HepG2 (cell line): ENCODE results near the gene TTC28. TPM values are rescaled to one million over a fixed set of nuclear protein-coding genes. Genes with fewer than 3 reads are reported as not detected.

ENCODE experiments used
- ATAC-seq: fragments of 200-7000 bp; cut with Tn5 transposase; 3 replicates; pipeline ENCODE4 v1.9.1; 2020; ENCODE audit warnings: mild to moderate bottlenecking, moderate library complexity
- BruUV-seq: library from RNA; stranded (reverse); fragments of 400-500 nt; replicated peaks from 2 replicates; lab custom pipeline; 2021; lab: Mats Ljungman, UMichigan
- CTCF ChIA-PET: fragments of 300-600 bp; formaldehyde crosslinking; extraction: SDS; loops from one replicate; lab custom pipeline; 2021; ENCODE audit warnings: low total read pairs, inconsistent platforms, low intra/inter-chr PET ratio; lab: Yijun Ruan, JAX
- POLR2A ChIA-PET: fragments of 350-600 bp; sonication (Branson Sonifier 250); formaldehyde crosslinking; loops from one replicate; lab custom pipeline; 2020; ENCODE audit warnings: antibody characterized with exemption, inconsistent platforms; lab: Yijun Ruan, JAX
- DNase-seq: peaks from one replicate; pipeline ENCODE4 v3.0.0-alpha.2; 2015; ENCODE audit warnings: low spot score
- FAIRE-seq: peaks from 3 replicates; lab custom pipeline; 2011; peaks lifted over from hg19 to GRCh38; lab: Jason Lieb, UNC
- H2AFZ ChIP-seq: one replicate; pipeline ENCODE4 v1.6.1; 2011; ENCODE audit warnings: low read length, inconsistent platforms
- H3K27ac ChIP-seq: fragments of 300-600 bp; 3 replicates; pipeline ENCODE4 v1.8.0; 2011; ENCODE audit warnings: mixed run types, mild to moderate bottlenecking, mixed read lengths, low read length, inconsistent platforms; ENCODE audit not compliant: insufficient read depth; ENCODE audit errors: extremely low read length
- H3K27me3 ChIP-seq, 2 experiments: fragments of 200-600 bp in 1 of 2; 2 replicates in 1 of 2; 3 replicates in 1 of 2; pipeline versions ENCODE4 v1.6.0 to v1.8.0; 2011; ENCODE audit warnings: low read length in 2 of 2, mild to moderate bottlenecking in 2 of 2, moderate library complexity in 2 of 2, inconsistent platforms in 1 of 2; ENCODE audit not compliant: insufficient read depth in 2 of 2, control insufficient read depth in 1 of 2
- H3K36me3 ChIP-seq, 2 experiments: fragments of 200-600 bp in 1 of 2; replicated peaks in 1 of 2; 2 replicates in 1 of 2; 3 replicates in 1 of 2; pipeline versions ENCODE4 v1.5.1 to v1.8.0; 2011; ENCODE audit warnings: low read length in 2 of 2, inconsistent platforms in 1 of 2; ENCODE audit not compliant: insufficient read depth in 2 of 2, control insufficient read depth in 1 of 2
- H3K4me1 ChIP-seq: 2 replicates; pipeline ENCODE4 v1.5.1; 2012; ENCODE audit warnings: low read length, inconsistent platforms; ENCODE audit not compliant: insufficient read depth
- H3K4me2 ChIP-seq: 2 replicates; pipeline ENCODE4 v1.6.0; 2011; ENCODE audit warnings: low read depth, low read length, inconsistent platforms
- H3K4me3 ChIP-seq, 3 experiments: fragments of 200-600 bp in 1 of 3; sonication (generic), shearing (Covaris generic) in 1 of 3; replicated peaks in 1 of 3; 2 replicates each; pipeline ENCODE4 v1.5.1; 2011 to 2016; ENCODE audit warnings: low read length in 3 of 3, inconsistent platforms in 2 of 3, low read depth in 2 of 3, mild to moderate bottlenecking in 2 of 3, control low read depth in 1 of 3, mixed read lengths in 1 of 3; ENCODE audit not compliant: insufficient read depth in 1 of 3
- H3K79me2 ChIP-seq: one replicate; pipeline ENCODE4 v1.6.1; 2011; ENCODE audit warnings: low read length, inconsistent platforms; ENCODE audit not compliant: insufficient read depth
- H3K9ac ChIP-seq: 2 replicates; pipeline ENCODE4 v1.6.0; 2011; ENCODE audit warnings: mild to moderate bottlenecking, low read depth, low read length, inconsistent platforms; ENCODE audit not compliant: insufficient read depth
- H3K9me3 ChIP-seq: 2 replicates; pipeline ENCODE4 v1.5.1; 2012; ENCODE audit warnings: mild to moderate bottlenecking, low read length
- H4K20me1 ChIP-seq: 2 replicates; pipeline ENCODE4 v1.6.0; 2011; ENCODE audit warnings: inconsistent platforms, mild to moderate bottlenecking, low read length, moderate library complexity; ENCODE audit not compliant: insufficient read depth
- RERE ChIP-seq: IDR thresholded peaks from 2 replicates; pipeline ENCODE4 v1.6.1; 2016; ENCODE audit warnings: low read depth, missing genetic modification reagents, missing compliant biosample characterization
- ZNF496 ChIP-seq: sonication (generic); formaldehyde crosslinking; IDR thresholded peaks from 2 replicates; pipeline ENCODE4 v1.8.1; 2023; ENCODE audit warnings: mild to moderate bottlenecking, moderate library complexity, missing genetic modification reagents; ENCODE audit not compliant: insufficient replicate concordance
- ZNF850 ChIP-seq: sonication (generic); formaldehyde crosslinking; conservative IDR thresholded peaks from 2 replicates; pipeline ENCODE4 v1.9.0; 2021; ENCODE audit warnings: mild to moderate bottlenecking, missing genetic modification reagents
- in situ Hi-C: cut with HindIII; loops from 2 replicates; pipeline ENCODE4 v1.10.0; 2017; ENCODE audit warnings: low pct_unique_long_range_greater_than_20kb; ENCODE audit not compliant: extremely low pct_ligation_motif_present
- intact Hi-C: fragments of 100-400 bp; cut with micrococcal nuclease; formaldehyde crosslinking; loops from one replicate; pipeline ENCODE4 v1.10.0; 2022; ENCODE audit not compliant: unreplicated experiment
- polyA plus RNA-seq, 8 experiments: library from polyadenylated mRNA; depleted of rRNA in 3 of 8; stranded (reverse) in 7 of 8; unstranded in 1 of 8; fragments of >200 nt; fragmentation: Illumina TruSeq in 4 of 8; extraction: Trizol in 4 of 8; gene quantifications; 2 replicates each; pipeline versions ENCODE4 v1.2.1 to v1.2.3, GENCODE V29; 2011 to 2016; ENCODE audit warnings: low read depth in 4 of 8, missing spikeins in 1 of 8, mixed read lengths in 1 of 8; ENCODE audit not compliant: insufficient read depth in 1 of 8
- total RNA-seq, 5 experiments: library from RNA; depleted of rRNA; stranded (reverse); fragments of >200 nt; fragmentation: Illumina TruSeq; extraction: Trizol; gene quantifications; 2 replicates each; pipeline ENCODE4 v1.2.3, GENCODE V29; 2016; ENCODE audit warnings: low read depth in 1 of 5

The TTC28 gene
- total and polyA plus RNA-seq, 2 of the 13 experiments (the other 11 are each of a cell fraction or from before 2014, with no cell fraction given): 4.2 to 13.1 TPM

- ATAC-seq: no peak
- Histone ChIP-seq H3K4me1 (peaks cover 4% of the 10 kb centered on the region), H3K27ac (no peak overlapping the region), H3K36me3 (no peaks in the 10 kb centered on the region), H3K9ac (no peak overlapping the region), H3K4me3 (no peak overlapping the region), H3K79me2 (no peaks in the 10 kb centered on the region), H3K4me2 (no peak overlapping the region), H4K20me1 (no peaks in the 10 kb centered on the region), H2AFZ (no peak overlapping the region), H3K9me3 (no peaks in the 10 kb centered on the region), H3K27me3 (no peaks in the 10 kb centered on the region)
- CTCF ChIA-PET: no interaction called here
- no peak for DNase-seq
- intact Hi-C loops (no loop called here), in situ Hi-C loops (no loop called here)
- TF ChIP-seq ZNF496 (CRISPR knock-in tag) (no peak), ZNF850 (no peak), RERE (CRISPR knock-in tag) (no peak)
- no peak for FAIRE-seq
- no TSS peak for BruUV-seq
- POLR2A ChIA-PET: no interaction called here
Measured at GRCh38 chr22:28239941-28240340, 439.7 kb downstream of the TTC28 start.
